ENCODE results near the gene TCIRG1.

The TCIRG1 gene

DNA sequence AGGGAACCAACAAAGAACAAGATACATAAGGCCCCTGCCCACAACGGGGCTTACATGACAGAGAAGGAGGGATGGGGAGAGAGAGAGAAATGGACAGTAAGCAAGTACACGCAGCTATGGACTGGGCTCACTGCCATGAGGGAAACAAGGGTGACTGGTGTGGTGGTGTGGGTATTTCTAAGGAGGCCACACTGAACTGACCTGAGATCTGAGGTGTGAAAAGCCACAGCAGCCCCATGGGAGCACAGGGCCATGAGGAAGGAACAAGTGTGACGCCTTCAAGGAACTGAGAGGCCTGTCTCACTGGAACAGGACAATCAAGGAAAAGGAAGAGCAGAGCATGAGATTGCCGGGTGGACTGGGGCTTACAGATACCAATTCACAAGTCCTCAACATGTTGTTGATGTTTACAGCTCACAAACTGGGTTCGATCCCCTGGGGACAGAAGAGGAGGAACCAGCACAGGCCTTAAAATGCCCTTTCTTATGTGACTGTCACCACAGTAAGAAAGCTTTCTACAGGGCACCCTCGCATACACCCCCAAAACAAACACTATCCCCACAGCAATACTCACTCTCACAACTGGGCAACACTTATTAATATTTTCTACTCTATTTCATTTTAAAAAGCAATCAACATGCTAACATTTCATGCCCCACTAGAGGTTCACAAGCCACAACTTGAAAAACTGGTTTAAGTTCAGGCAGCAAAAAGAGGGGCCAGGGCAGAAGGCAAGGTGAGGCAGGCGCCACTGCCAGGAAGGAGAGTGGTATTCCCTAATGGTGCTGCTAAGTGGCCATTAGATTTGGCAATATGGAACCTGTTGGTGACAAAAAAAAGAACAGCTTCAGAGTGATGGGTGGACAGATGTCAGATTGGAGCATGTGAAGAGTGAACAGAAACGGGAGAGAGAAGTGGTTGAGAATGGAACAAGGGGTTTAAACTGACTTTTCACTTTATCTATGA is 39.1 kb downstream of the TCIRG1 start:
- Histone ChIP-seq H3K27me3 (no peaks in the 10 kb centered on the region), H3K36me3 (peaks cover 0 to 23% (median 11%) of the 10 kb centered on the region in 3 donors), H3K27ac (no peak overlapping the region), H3K4me3 (no peak overlapping the region), H3K4me1 (no peaks in the 10 kb centered on the region), H3K9me3 (no peaks in the 10 kb centered on the region)
- TF ChIP-seq, protein P1, sequence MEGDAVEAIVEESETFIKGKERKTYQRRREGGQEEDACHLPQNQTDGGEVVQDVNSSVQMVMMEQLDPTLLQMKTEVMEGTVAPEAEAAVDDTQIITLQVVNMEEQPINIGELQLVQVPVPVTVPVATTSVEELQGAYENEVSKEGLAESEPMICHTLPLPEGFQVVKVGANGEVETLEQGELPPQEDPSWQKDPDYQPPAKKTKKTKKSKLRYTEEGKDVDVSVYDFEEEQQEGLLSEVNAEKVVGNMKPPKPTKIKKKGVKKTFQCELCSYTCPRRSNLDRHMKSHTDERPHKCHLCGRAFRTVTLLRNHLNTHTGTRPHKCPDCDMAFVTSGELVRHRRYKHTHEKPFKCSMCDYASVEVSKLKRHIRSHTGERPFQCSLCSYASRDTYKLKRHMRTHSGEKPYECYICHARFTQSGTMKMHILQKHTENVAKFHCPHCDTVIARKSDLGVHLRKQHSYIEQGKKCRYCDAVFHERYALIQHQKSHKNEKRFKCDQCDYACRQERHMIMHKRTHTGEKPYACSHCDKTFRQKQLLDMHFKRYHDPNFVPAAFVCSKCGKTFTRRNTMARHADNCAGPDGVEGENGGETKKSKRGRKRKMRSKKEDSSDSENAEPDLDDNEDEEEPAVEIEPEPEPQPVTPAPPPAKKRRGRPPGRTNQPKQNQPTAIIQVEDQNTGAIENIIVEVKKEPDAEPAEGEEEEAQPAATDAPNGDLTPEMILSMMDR (IDR thresholded peaks at IDR 0.05): no peak
- DNase-seq: no peak
- intact Hi-C loops (cut with DNase I; ENCODE audit: low total_unique reads): no loop called here

DNA sequence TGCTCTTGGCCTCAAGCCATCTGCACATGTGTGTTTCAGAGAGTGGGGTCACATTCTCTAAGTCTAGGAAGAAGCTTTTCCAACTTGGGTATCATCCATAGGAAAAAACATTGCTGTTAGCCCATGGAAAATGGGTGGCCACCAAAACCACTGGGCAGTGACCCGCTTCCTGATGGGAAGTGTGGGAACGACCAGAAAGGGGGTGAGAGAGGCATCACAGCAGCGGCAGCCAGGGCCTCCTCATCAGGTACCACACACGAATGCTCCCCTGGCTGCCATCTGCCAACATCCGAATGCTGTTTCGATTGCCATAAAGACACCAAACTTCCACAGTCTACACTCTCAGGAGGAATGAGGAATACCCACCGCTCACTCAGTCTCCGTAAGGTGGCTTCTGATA is 42.0 kb downstream of the TCIRG1 start:
- Histone ChIP-seq H3K4me1 (no peaks in the 10 kb centered on the region), H3K27me3 (no peaks in the 10 kb centered on the region), H3K36me3 (peaks cover 0 to 8% (median 0%) of the 10 kb centered on the region in 3 donors), H3K27ac (no peak overlapping the region), H3K4me3 (no peak overlapping the region), H3K9me3 (no peaks in the 10 kb centered on the region)
- TF ChIP-seq, protein P1 (IDR thresholded peaks at IDR 0.05): no peak
- DNase-seq: no peak
- intact Hi-C loops (cut with DNase I; ENCODE audit: low total_unique reads): no loop called here

DNA sequence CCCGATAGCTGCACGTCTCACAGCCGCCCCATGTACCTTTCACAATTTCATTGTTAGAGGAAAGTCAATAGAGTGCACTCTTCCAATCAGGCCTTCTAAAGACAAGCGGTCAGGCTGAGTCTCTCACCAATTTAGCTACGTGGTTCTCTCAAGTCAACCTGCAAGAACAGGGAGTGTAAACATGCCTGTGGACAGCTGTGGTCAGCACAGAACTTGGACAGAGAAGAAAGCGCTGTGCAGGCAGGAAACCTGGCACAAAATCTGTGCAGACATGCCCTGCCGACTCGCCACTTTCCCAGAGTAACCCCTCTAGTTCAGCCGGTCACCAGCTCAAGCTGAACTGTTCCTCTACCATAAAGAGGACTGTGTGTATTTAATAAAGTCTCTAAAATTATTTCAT is 42.9 kb downstream of the TCIRG1 start:
- H3K4me3 ChIP-seq: no peak overlapping the region
- no peak for DNase-seq
- H3K36me3 ChIP-seq: peaks cover 0 to 8% (median 0%) of the 10 kb centered on the region in 3 donors
- H3K9me3 ChIP-seq: no peaks in the 10 kb centered on the region
- TF ChIP-seq, protein P1 (IDR thresholded peaks at IDR 0.05): no peak
- H3K4me1 ChIP-seq: no peaks in the 10 kb centered on the region
- intact Hi-C loops (cut with DNase I; ENCODE audit: low total_unique reads): no loop called here
- H3K27me3 ChIP-seq: no peaks in the 10 kb centered on the region
- no peak overlapping the region for H3K27ac ChIP-seq

DNA sequence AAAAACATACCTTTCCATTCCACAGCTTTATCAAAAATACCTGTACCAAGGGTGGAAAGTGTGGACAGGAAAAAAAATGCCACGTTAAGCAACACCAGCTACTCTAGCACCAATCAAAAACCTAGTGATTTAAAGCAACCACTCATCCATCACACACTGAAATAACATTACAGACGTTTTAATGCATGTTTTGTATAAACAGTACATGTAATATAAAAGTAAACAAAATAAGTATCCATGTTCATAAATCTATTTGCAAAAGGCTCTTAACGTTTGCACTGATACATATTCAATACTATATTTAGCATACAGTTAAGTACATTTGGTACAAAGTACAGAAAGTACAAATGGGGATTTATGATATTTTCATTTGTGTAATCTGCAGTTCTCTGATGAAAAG is 43.7 kb downstream of the TCIRG1 start:
- H3K4me3 ChIP-seq: no peak overlapping the region
- TF ChIP-seq, protein P1 (IDR thresholded peaks at IDR 0.05): no peak
- H3K36me3 ChIP-seq: peaks cover 0 to 8% (median 0%) of the 10 kb centered on the region in 3 donors
- H3K4me1 ChIP-seq: no peaks in the 10 kb centered on the region
- DNase-seq: no peak
- H3K9me3 ChIP-seq: no peaks in the 10 kb centered on the region
- H3K27me3 ChIP-seq: no peaks in the 10 kb centered on the region
- intact Hi-C loops (cut with DNase I; ENCODE audit: low total_unique reads): no loop called here
- no peak overlapping the region for H3K27ac ChIP-seq

DNA sequence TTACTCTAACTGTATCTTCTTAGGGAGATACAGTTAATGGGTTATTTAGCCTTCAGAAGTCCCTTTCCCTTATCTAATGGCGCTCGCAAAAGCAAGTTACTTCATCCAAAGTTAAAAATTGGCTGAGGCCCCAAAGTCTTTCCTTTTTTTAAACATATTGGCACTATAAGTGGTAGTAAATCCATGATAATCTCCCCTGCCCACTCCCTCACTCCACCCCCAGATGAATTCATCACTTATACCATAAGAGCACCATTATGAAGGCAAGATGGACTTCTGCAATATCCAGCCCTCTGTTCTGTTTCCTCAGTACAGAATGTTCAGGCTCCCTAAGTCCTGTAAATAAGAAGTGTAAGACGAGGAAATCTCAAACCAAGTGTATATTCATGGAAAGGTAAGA is 44.7 kb downstream of the TCIRG1 start:
- intact Hi-C loops (cut with DNase I; ENCODE audit: low total_unique reads): no loop called here
- TF ChIP-seq, protein P1 (IDR thresholded peaks at IDR 0.05): no peak
- Histone ChIP-seq H3K4me1 (no peaks in the 10 kb centered on the region), H3K36me3 (peaks cover 0 to 8% (median 0%) of the 10 kb centered on the region in 3 donors), H3K4me3 (no peak overlapping the region), H3K9me3 (no peaks in the 10 kb centered on the region), H3K27me3 (no peaks in the 10 kb centered on the region), H3K27ac (no peak overlapping the region)
- DNase-seq: no peak

Data from tibial artery (tissue), 4 donors.